Muscle of back (tissue), 11 donors: ENCODE data around the gene GPRC5B. TPM values are rescaled to one million over a fixed set of nuclear protein-coding genes. Genes with fewer than 3 reads are reported as not detected.

Experiments used
- DNase-seq, 3 donors: peaks; one replicate each; pipeline versions ENCODE4 v3.0.0 to v3.0.0-alpha.2; 2013
- polyA plus RNA-seq, 10 donors: library from polyadenylated mRNA; unstranded; fragments of 120-200 nt; gene quantifications; one replicate each; pipeline ENCODE4 v1.2.1, GENCODE V29; 2013; ENCODE audit not compliant: insufficient read length in 10 of 10

The GPRC5B gene
- polyA plus RNA-seq, 10 donors = 67.4 to 96.0 (median 82.1) TPM

GRCh38 chr16:19901164-19901563, 16.5 kb upstream of the GPRC5B start:
- no peak for DNase-seq

- no peak for DNase-seq
These were observed 14.9 kb upstream of the GPRC5B start for GRCh38 chr16:19899605-19899955.

- peak; percentile 40 to 67 (median 46) for DNase-seq
These were observed 14.4 kb upstream of the GPRC5B start for GRCh38 chr16:19898924-19899604.

GRCh38 chr16:19898166-19898565, 13.5 kb upstream of the GPRC5B start:
- no peak for DNase-seq

GRCh38 chr16:19896951-19897350, 12.3 kb upstream of the GPRC5B start:
- no peak for DNase-seq

GRCh38 chr16:19894586-19894985, 9.9 kb upstream of the GPRC5B start:
- DNase-seq = no peak

GRCh38 chr16:19892902-19893301, 8.3 kb upstream of the GPRC5B start:
- DNase-seq = no peak

GRCh38 chr16:19890901-19891300, 6.3 kb upstream of the GPRC5B start:
- no peak for DNase-seq

GRCh38 chr16:19888834-19889233, 4.2 kb upstream of the GPRC5B start:
- DNase-seq = no peak

- peak; percentile 75 to 92 (median 88) for DNase-seq
These were observed 1.7 kb upstream of the GPRC5B start for GRCh38 chr16:19886073-19886941.

- peak in 2 of 3 donors; percentile 13 to 38 for DNase-seq
These were observed 914 bp upstream of the GPRC5B start for GRCh38 chr16:19885451-19886072.

GRCh38 chr16:19883966-19884485, 622 bp downstream of the GPRC5B start:
- peak; percentile 10 to 72 (median 36) for DNase-seq

- DNase-seq = peak; percentile 51 to 87 (median 62)
These were observed 1.2 kb downstream of the GPRC5B start for GRCh38 chr16:19883296-19883965.

GRCh38 chr16:19882646-19883045, 2.0 kb downstream of the GPRC5B start:
- DNase-seq = peak in 2 of 3 donors; percentile 9 to 62

GRCh38 chr16:19882186-19882585, 2.5 kb downstream of the GPRC5B start:
- DNase-seq = no peak

GRCh38 chr16:19881783-19882182, 2.9 kb downstream of the GPRC5B start:
- no peak for DNase-seq

- DNase-seq = no peak
These were observed 3.6 kb downstream of the GPRC5B start for GRCh38 chr16:19881028-19881427.

GRCh38 chr16:19879241-19879792, 5.3 kb downstream of the GPRC5B start:
- DNase-seq = peak in 1 of 3 donors; percentile 34

- DNase-seq = no peak
These were observed 5.9 kb downstream of the GPRC5B start for GRCh38 chr16:19878757-19879156.

- DNase-seq = peak in 2 of 3 donors; percentile 28 to 63
These were observed 8.1 kb downstream of the GPRC5B start for GRCh38 chr16:19876501-19877059.

- DNase-seq = no peak
These were observed 8.7 kb downstream of the GPRC5B start for GRCh38 chr16:19875900-19876299.
